GM12878 (cell line): ENCODE data around the gene TRPC6. TPM values are rescaled to one million over a fixed set of nuclear protein-coding genes. Genes with fewer than 3 reads are reported as not detected.

ENCODE experiments used
- ATAC-seq: fragments of 200-7000 bp; cut with Tn5 transposase; 3 replicates; pipeline ENCODE4 v1.9.1; 2020; ENCODE audit warnings: mild to moderate bottlenecking, moderate library complexity
- BruUV-seq: library from RNA; stranded (reverse); fragments of 400-500 nt; replicated peaks from 2 replicates; lab custom pipeline; 2021; lab: Mats Ljungman, UMichigan
- CTCF ChIA-PET: fragments of 300-600 bp; sonication (Branson Sonifier 250); formaldehyde crosslinking; extraction: SDS; loops from one replicate; lab custom pipeline; 2021; ENCODE audit warnings: inconsistent platforms; lab: Yijun Ruan, JAX
- POLR2A ChIA-PET: fragments of 350-600 bp; formaldehyde crosslinking; extraction: SDS; loops from one replicate; lab custom pipeline; 2021; ENCODE audit warnings: inconsistent platforms; lab: Charles Lee
- RAD21 ChIA-PET: fragments of 300-600 bp; sonication (Branson Sonifier 250); formaldehyde crosslinking; loops from one replicate; lab custom pipeline; 2023; ENCODE audit warnings: antibody characterized with exemption; ENCODE audit not compliant: unreplicated experiment; lab: Charles Lee
- SMC1A ChIA-PET: fragments of 300-600 bp; sonication (Branson Sonifier 250); formaldehyde crosslinking; loops from one replicate; lab custom pipeline; 2023; ENCODE audit not compliant: unreplicated experiment, uncharacterized antibody; lab: Charles Lee
- DNase-seq: peaks from one replicate; pipeline ENCODE4 v3.0.0-alpha.2; 2011; ENCODE audit warnings: low read depth, low spot score
- FAIRE-seq: peaks from 3 replicates; lab custom pipeline; 2011; peaks lifted over from hg19 to GRCh38; lab: Jason Lieb, UNC
- H2AFZ ChIP-seq: 2 replicates; pipeline ENCODE4 v1.6.0; 2011; ENCODE audit warnings: low read depth, low read length, control low read depth; ENCODE audit not compliant: control insufficient read depth
- H3K27ac ChIP-seq: 2 replicates; pipeline ENCODE4 v1.5.1; 2011; ENCODE audit warnings: control low read depth; ENCODE audit not compliant: control insufficient read depth, insufficient read depth
- H3K27me3 ChIP-seq, 2 experiments: replicated peaks in 1 of 2; 2 replicates each; pipeline versions ENCODE4 v1.6.0 to v1.6.1; 2011; ENCODE audit warnings: low read length in 1 of 2; ENCODE audit not compliant: control insufficient read depth in 2 of 2, insufficient read depth in 2 of 2
- H3K36me3 ChIP-seq, 2 experiments: 2 replicates each; pipeline ENCODE4 v1.5.1; 2011; ENCODE audit warnings: low read length in 1 of 2; ENCODE audit not compliant: control insufficient read depth in 2 of 2, insufficient read depth in 2 of 2
- H3K4me1 ChIP-seq: 2 replicates; pipeline ENCODE4 v1.6.1; 2011; ENCODE audit warnings: mild to moderate bottlenecking, low read length, moderate library complexity, mixed read lengths; ENCODE audit not compliant: control insufficient read depth, insufficient read depth
- H3K4me2 ChIP-seq: 2 replicates; pipeline ENCODE4 v1.6.0; 2011; ENCODE audit warnings: control low read depth; ENCODE audit not compliant: control insufficient read depth, insufficient read depth
- H3K4me3 ChIP-seq: fragments of 200-600 bp; sonication (generic); 2 replicates; pipeline ENCODE4 v1.5.1; 2016
- H3K79me2 ChIP-seq: 2 replicates; pipeline ENCODE4 v1.6.0; 2011; ENCODE audit warnings: low read length; ENCODE audit not compliant: control insufficient read depth, insufficient read depth
- H3K9ac ChIP-seq: 2 replicates; pipeline ENCODE4 v1.8.0; 2011; ENCODE audit warnings: low read length, control low read depth, mixed read lengths; ENCODE audit not compliant: control insufficient read depth, insufficient read depth
- H3K9me3 ChIP-seq: replicated peaks from 3 replicates; pipeline ENCODE4 v1.5.1; 2011; ENCODE audit warnings: mild to moderate bottlenecking, low read length; ENCODE audit not compliant: control insufficient read depth, insufficient read depth
- H4K20me1 ChIP-seq: 2 replicates; pipeline ENCODE4 v1.6.0; 2011; ENCODE audit not compliant: control insufficient read depth, insufficient read depth
- BHLHE40 ChIP-seq, 2 experiments: fragments of 450-650 bp in 1 of 2; IDR thresholded peaks; 2 replicates each; pipeline ENCODE4 v1.6.1; 2011 to 2017; ENCODE audit warnings: low read depth in 2 of 2, borderline replicate concordance in 1 of 2, improper control_type of control experiment in 1 of 2, low read length in 1 of 2, mild to moderate bottlenecking in 1 of 2
- GABPA ChIP-seq: IDR thresholded peaks from 2 replicates; pipeline ENCODE4 v1.6.1; 2014; ENCODE audit warnings: antibody characterized with exemption, low read depth, mild to moderate bottlenecking, inconsistent platforms
- KDM1A ChIP-seq: fragments of 200-600 bp; sonication (generic); IDR thresholded peaks from 2 replicates; pipeline ENCODE4 v1.6.1; 2016; ENCODE audit warnings: borderline replicate concordance
- LARP7 ChIP-seq: fragments of 450-650 bp; IDR thresholded peaks from 2 replicates; pipeline ENCODE4 v1.6.1; 2017; ENCODE audit warnings: mild to moderate bottlenecking
- MEF2A ChIP-seq: IDR thresholded peaks from 2 replicates; pipeline ENCODE4 v1.6.1; 2011; ENCODE audit warnings: low read depth, mild to moderate bottlenecking, low read length, moderate library complexity; ENCODE audit not compliant: insufficient read depth
- MEF2B ChIP-seq: fragments of 450-650 bp; IDR thresholded peaks from 2 replicates; pipeline ENCODE4 v1.6.1; 2018; ENCODE audit warnings: mild to moderate bottlenecking, moderate library complexity; ENCODE audit not compliant: partially characterized antibody, poor library complexity, severe bottlenecking
- RAD21 ChIP-seq: IDR thresholded peaks from 2 replicates; pipeline ENCODE4 v1.6.1; 2011; ENCODE audit warnings: mild to moderate bottlenecking, low read depth, low read length, moderate library complexity; ENCODE audit not compliant: insufficient read depth
- RBBP5 ChIP-seq: fragments of 200-600 bp; sonication (generic); conservative IDR thresholded peaks from 2 replicates; pipeline ENCODE4 v1.6.1; 2016
- SMC3 ChIP-seq: IDR thresholded peaks from 2 replicates; pipeline ENCODE4 v1.6.1; 2011; ENCODE audit warnings: low read length, improper control_type of control experiment, borderline replicate concordance
- SREBF1 ChIP-seq: IDR thresholded peaks from 2 replicates; pipeline ENCODE4 v1.6.1; 2012; ENCODE audit warnings: mild to moderate bottlenecking, low read length
- USF1 ChIP-seq: IDR thresholded peaks from 2 replicates; pipeline ENCODE4 v1.6.1; 2011; ENCODE audit warnings: borderline replicate concordance, low read depth, mild to moderate bottlenecking, moderate library complexity, mixed read lengths, low read length; ENCODE audit not compliant: insufficient read depth; ENCODE audit errors: extremely low read length
- USF2 ChIP-seq: IDR thresholded peaks from 2 replicates; pipeline ENCODE4 v1.6.1; 2011; ENCODE audit warnings: low read depth, low read length, improper control_type of control experiment, borderline replicate concordance
- YBX1 ChIP-seq: fragments of 450-650 bp; IDR thresholded peaks from 2 replicates; pipeline ENCODE4 v1.6.1; 2016; ENCODE audit warnings: antibody characterized with exemption
- WGBS: methylation state at CpG from one replicate; pipeline ENCODE4 v1.1.6; 2016; ENCODE audit warnings: low lambda C conversion rate; ENCODE audit not compliant: insufficient replicate concordance, insufficient coverage; ENCODE audit errors: missing lambda C conversion rate; 5-methylcytosine and 5-hydroxymethylcytosine counted together
- in situ Hi-C: fragments of 300-500 bp; cut with MboI; formaldehyde crosslinking; loops from 9 replicates; pipeline ENCODE4 v1.14.3; 2018; ENCODE audit warnings: mixed read lengths
- intact Hi-C: fragments of 100-400 bp; cut with micrococcal nuclease; formaldehyde crosslinking; loops from one replicate; pipeline ENCODE4 v1.14.2; 2022; ENCODE audit not compliant: unreplicated experiment
- polyA plus RNA-seq, 11 experiments: library from polyadenylated mRNA; depleted of rRNA in 4 of 11; unstranded in 6 of 11; stranded (reverse) in 5 of 11; fragments of >200 nt; fragmentation: Nextera tagmentation in 4 of 11; fragmentation: Illumina TruSeq in 1 of 11; extraction: Ambion mirVana in 4 of 11; extraction: Trizol in 1 of 11; gene quantifications; 1 replicate in 1 of 11; 2 replicates in 10 of 11; pipeline versions ENCODE4 v1.2.1 to v1.2.3, GENCODE V29; 2011 to 2016; ENCODE audit warnings: inconsistent platforms in 2 of 11, missing spikeins in 2 of 11, low read depth in 1 of 11
- total RNA-seq, 4 experiments: library from RNA; depleted of rRNA in 3 of 4; stranded (reverse); fragments of >200 nt in 3 of 4; fragmentation: Illumina TruSeq in 1 of 4; extraction: Trizol in 1 of 4; gene quantifications; 2 replicates each; pipeline versions ENCODE4 v1.2.1 to v1.2.3, GENCODE V29; 2013 to 2021

Gene TRPC6
- total and polyA plus RNA-seq, 10 of the 15 experiments (the other 5 are each of a cell fraction or from before 2014, with no cell fraction given) = not detected

- no peak overlapping the region for H3K27ac ChIP-seq
- FAIRE-seq = no peak
- no peak for DNase-seq
- no peaks in the 10 kb centered on the region for H3K4me1 ChIP-seq
- H3K27me3 ChIP-seq = no peaks in the 10 kb centered on the region; a peak in 1 of 4 replicates
- intact Hi-C loops = no loop called here
- in situ Hi-C loops = no loop called here
- POLR2A ChIA-PET = no interaction called here
- no peak overlapping the region for H3K4me3 ChIP-seq
- RAD21 ChIA-PET = no interaction called here
- WGBS = 27% methylated on average over 6 of the region's 6 CpGs
- no peaks in the 10 kb centered on the region for H3K79me2 ChIP-seq
- no peak overlapping the region for H3K4me2 ChIP-seq
- no TSS peak for BruUV-seq
- H4K20me1 ChIP-seq = no peaks in the 10 kb centered on the region
- TF ChIP-seq RAD21 = no peak
- TF ChIP-seq, all 136 proteins: peak for 0
- Histone ChIP-seq H3K36me3 (no peaks in the 10 kb centered on the region), H2AFZ (no peak overlapping the region), H3K9ac (no peak overlapping the region), H3K9me3 (no peaks in the 10 kb centered on the region)
- CTCF ChIA-PET = no interaction called here
- ATAC-seq = no peak
- SMC1A ChIA-PET = no interaction called here
These were observed 6.3 kb downstream of the TRPC6 start for GRCh38 chr11:101577461-101577860.

GRCh38 chr11:101576456-101576855 lies 7.4 kb downstream of the TRPC6 start:
- no TSS peak for BruUV-seq
- no peaks in the 10 kb centered on the region for H3K9me3 ChIP-seq
- H3K27me3 ChIP-seq = no peaks in the 10 kb centered on the region
- ChIA-PET SMC1A (no interaction called here), CTCF (no interaction called here), POLR2A (no interaction called here)
- in situ Hi-C loops = no loop called here
- ATAC-seq (no peak), FAIRE-seq (no peak)
- H3K4me3 ChIP-seq = no peak overlapping the region
- no peak overlapping the region for H3K27ac ChIP-seq
- H2AFZ ChIP-seq = no peak overlapping the region
- no peaks in the 10 kb centered on the region for H3K79me2 ChIP-seq
- no peak overlapping the region for H3K4me2 ChIP-seq
- H3K4me1 ChIP-seq = no peaks in the 10 kb centered on the region
- TF ChIP-seq SREBF1 (no peak), YBX1 (no peak), SMC3 (no peak), USF2 (no peak), GABPA (no peak), MEF2B (no peak), KDM1A (no peak), RBBP5 (no peak), MEF2A (no peak), BHLHE40 (IDR thresholded peaks at IDR 0.05; ENCODE audit: borderline replicate concordance in 1 of 2, low read depth in 2 of 2, low read length in 1 of 2) (no peak), USF1 (no peak), LARP7 (no peak)
- TF ChIP-seq, all 136 proteins: peak for 0
- Histone ChIP-seq H3K36me3 (no peaks in the 10 kb centered on the region), H3K9ac (no peak overlapping the region), H4K20me1 (no peaks in the 10 kb centered on the region)
- RAD21 ChIA-PET = no interaction called here
- intact Hi-C loops = no loop called here
- no peak for DNase-seq
